Thoracic aorta (tissue), 2 donors: ENCODE measurements around the gene VPS29. TPM values are rescaled to one million over a fixed set of nuclear protein-coding genes. Genes with fewer than 3 reads are reported as not detected.
"Not testable (repeated sequence)": the region's sequence is repeated elsewhere in the genome, so short reads cannot be mapped to it uniquely, and the experiment has no call there.

Source experiments
- ATAC-seq: fragments of 150-250 bp; one replicate; pipeline ENCODE4 v1.8.0; 2017; ENCODE audit warnings: low read depth; ENCODE audit not compliant: insufficient number of reproducible peaks, low FRiP score
- DNase-seq: peaks from one replicate; pipeline ENCODE4 v3.0.0-alpha.2; 2020; ENCODE audit warnings: low spot score
- H3K27ac ChIP-seq, 2 donors: fragments of 200-600 bp; sonication (generic); 1 replicate in 1 of 2; 2 replicates in 1 of 2; pipeline ENCODE4 v1.5.1; 2016; ENCODE audit warnings: mild to moderate bottlenecking in 2 of 2, moderate library complexity in 2 of 2
- H3K27me3 ChIP-seq: fragments of 200-600 bp; sonication (generic); replicated peaks from 2 replicates; pipeline ENCODE4 v1.6.0; 2016; ENCODE audit warnings: mild to moderate bottlenecking; ENCODE audit not compliant: insufficient read depth
- H3K36me3 ChIP-seq: fragments of 200-600 bp; sonication (generic); one replicate; pipeline ENCODE4 v1.5.1; 2016
- H3K4me1 ChIP-seq, 2 donors: fragments of 200-600 bp; sonication (generic); 1 replicate in 1 of 2; 2 replicates in 1 of 2; pipeline versions ENCODE4 v1.5.1 to v1.6.0; 2016; ENCODE audit warnings: low read depth in 2 of 2, mild to moderate bottlenecking in 1 of 2; ENCODE audit not compliant: control insufficient read depth in 1 of 2
- H3K4me3 ChIP-seq: fragments of 200-600 bp; sonication (generic); 2 replicates; pipeline ENCODE4 v1.5.1; 2016; ENCODE audit warnings: mild to moderate bottlenecking
- H3K9me3 ChIP-seq: fragments of 200-600 bp; sonication (generic); 2 replicates; pipeline ENCODE4 v1.5.1; 2016
- total RNA-seq, 2 donors: library from RNA; depleted of rRNA; stranded (reverse); fragments of >200 nt; gene quantifications; one replicate each; pipeline versions ENCODE4 v1.1.0 to v1.2.3, GENCODE V29; 2016
- TF ChIP-seq, protein P1 (sequence below): fragments of 200-600 bp; sonication (generic); IDR thresholded peaks from one replicate; pipeline ENCODE4 v1.5.1; 2019; ENCODE audit warnings: antibody characterized with exemption

The VPS29 gene
- total RNA-seq, 2 donors from 2014 or later: 77.7 to 82.6 TPM

DNA sequence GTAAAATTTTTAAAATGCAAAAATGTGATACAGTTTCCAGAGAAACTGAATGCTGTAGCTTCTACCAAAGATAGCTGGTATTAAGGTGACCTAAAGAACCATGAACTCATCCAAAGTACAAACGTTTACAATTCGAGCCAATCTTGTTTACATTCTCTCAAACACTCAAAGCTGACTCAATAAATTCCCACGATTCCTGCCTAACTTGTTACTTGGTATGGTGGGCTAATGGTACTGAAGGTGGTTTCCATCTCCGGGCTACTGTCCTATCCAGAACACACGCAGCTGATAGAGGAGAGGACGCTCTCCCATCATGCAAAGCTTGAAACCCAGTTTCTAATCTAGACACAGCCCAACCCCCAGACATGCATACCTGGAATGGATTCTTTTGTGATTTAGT is 31.7 kb upstream of the VPS29 start:
- H3K27ac ChIP-seq: no peak overlapping the region
- DNase-seq (no peak), ATAC-seq (no peak)
- no peak overlapping the region for H3K4me3 ChIP-seq
- H3K4me1 ChIP-seq: peaks cover 14 to 41% of the 10 kb centered on the region in 2 donors
- H3K36me3 ChIP-seq: no peaks in the 10 kb centered on the region
- TF ChIP-seq, protein P1, sequence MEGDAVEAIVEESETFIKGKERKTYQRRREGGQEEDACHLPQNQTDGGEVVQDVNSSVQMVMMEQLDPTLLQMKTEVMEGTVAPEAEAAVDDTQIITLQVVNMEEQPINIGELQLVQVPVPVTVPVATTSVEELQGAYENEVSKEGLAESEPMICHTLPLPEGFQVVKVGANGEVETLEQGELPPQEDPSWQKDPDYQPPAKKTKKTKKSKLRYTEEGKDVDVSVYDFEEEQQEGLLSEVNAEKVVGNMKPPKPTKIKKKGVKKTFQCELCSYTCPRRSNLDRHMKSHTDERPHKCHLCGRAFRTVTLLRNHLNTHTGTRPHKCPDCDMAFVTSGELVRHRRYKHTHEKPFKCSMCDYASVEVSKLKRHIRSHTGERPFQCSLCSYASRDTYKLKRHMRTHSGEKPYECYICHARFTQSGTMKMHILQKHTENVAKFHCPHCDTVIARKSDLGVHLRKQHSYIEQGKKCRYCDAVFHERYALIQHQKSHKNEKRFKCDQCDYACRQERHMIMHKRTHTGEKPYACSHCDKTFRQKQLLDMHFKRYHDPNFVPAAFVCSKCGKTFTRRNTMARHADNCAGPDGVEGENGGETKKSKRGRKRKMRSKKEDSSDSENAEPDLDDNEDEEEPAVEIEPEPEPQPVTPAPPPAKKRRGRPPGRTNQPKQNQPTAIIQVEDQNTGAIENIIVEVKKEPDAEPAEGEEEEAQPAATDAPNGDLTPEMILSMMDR: no peak
- no peaks in the 10 kb centered on the region for H3K27me3 ChIP-seq
- no peaks in the 10 kb centered on the region for H3K9me3 ChIP-seq

DNA sequence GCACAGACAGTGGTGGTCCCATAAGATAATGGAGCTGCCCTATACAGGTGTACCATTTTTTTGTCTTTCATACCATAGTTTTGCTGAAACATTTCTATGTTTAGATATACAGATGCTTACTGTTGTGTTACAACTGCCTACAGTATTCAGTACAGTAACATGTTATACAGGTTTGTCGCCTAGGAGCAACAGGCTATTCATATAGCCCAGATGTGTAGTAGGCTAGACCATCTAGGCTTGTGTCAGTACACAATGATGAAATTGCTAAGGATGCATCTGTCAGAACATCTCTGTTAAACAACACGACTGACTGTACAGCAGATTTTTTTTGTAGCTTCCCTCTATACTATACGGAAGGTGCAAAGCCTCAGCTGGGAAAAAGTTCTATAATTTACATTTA is 30.7 kb upstream of the VPS29 start:
- ATAC-seq (no peak), DNase-seq (no peak)
- Histone ChIP-seq H3K9me3 (no peaks in the 10 kb centered on the region), H3K4me3 (no peak overlapping the region), H3K27ac (no peak overlapping the region), H3K27me3 (no peaks in the 10 kb centered on the region), H3K4me1 (peaks cover 10 to 33% of the 10 kb centered on the region in 2 donors), H3K36me3 (no peaks in the 10 kb centered on the region)
- TF ChIP-seq, protein P1: no peak

DNA sequence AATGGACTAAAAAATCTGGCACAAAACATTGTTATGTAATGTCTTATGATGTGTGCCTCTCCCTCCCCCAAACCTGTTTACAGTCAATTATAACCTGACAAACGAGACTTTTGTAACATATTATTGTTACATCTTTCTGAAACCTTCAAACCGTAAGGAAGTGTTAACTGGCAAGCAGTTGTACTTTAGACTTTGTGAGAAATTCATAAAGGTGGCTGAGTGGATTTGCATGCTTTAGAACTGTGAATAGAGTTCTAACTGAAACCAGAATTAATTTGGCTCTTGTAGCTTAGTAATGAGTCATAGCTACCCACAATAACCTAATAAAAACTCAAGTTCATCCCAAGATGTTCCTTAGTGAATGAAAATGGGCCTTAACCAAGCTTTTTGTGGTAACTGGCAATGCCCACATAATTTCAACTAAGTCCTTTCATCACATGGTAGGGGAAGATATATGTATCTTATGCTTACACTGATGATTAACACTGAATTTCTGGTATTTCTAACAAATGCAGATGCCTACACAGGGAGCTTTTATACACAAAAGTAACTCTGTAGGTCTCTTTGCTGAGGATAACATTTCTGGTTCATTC is 29.9 kb upstream of the VPS29 start:
- ATAC-seq: no peak
- no peaks in the 10 kb centered on the region for H3K36me3 ChIP-seq
- H3K4me3 ChIP-seq: no peak overlapping the region
- TF ChIP-seq, protein P1: no peak
- peaks cover 10 to 25% of the 10 kb centered on the region in 2 donors for H3K4me1 ChIP-seq
- no peaks in the 10 kb centered on the region for H3K27me3 ChIP-seq
- no peaks in the 10 kb centered on the region for H3K9me3 ChIP-seq
- no peak overlapping the region for H3K27ac ChIP-seq
- no peak for DNase-seq

DNA sequence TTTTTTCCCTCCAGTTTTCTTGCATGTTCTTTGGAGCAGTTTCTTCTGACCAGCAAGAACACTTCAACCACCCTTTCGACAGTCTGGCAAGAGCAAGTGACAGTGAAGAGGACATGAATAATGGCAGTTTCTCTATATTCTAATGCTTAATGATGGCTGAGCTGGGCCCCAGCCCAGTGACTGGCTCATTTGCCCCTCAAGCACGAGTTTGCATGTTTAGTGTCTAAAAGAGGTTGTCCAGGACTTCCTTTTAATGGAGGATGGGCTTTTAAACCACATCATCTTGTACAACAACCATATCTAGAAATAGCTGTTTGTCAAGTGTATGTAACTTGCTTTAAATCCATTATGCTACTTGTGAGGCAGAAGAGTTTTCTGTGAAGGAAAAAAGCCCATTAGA is 28.6 kb upstream of the VPS29 start:
- TF ChIP-seq, protein P1: no peak
- H3K36me3 ChIP-seq: no peaks in the 10 kb centered on the region
- H3K4me3 ChIP-seq: no peak overlapping the region
- H3K27ac ChIP-seq: no peak overlapping the region
- H3K4me1 ChIP-seq: peaks cover 10 to 14% of the 10 kb centered on the region in 2 donors
- H3K9me3 ChIP-seq: no peaks in the 10 kb centered on the region
- no peak for ATAC-seq
- H3K27me3 ChIP-seq: no peaks in the 10 kb centered on the region
- DNase-seq: no peak

DNA sequence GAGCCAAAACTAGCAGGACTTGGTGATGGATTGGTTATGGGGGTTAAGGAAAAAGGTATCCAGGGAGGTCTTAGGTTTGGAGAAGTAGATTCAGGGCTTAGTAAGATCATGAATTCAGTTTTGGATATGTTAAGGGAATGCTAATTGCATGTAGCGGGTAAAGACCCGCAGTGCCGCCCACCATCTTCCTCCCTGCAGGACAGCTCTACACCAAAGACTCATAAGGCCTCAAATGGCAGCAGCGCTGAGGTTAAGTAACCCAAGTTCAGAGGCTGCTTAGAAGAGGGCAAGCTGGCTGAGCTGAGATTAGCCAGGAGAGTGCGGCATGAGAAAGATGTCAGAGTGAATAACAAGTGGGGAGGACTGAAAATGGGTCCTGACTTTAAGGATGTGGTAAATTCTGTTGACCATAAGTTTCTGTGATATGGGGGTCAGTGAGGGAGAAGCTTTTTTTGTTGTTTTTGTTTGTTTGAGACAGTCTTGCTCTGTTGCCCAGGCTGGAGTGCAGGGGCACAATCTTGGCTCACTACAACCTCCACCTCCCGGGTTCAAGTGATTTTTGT is 26.4 kb upstream of the VPS29 start:
- Histone ChIP-seq H3K36me3 (no peaks in the 10 kb centered on the region), H3K4me1 (peaks cover 10 to 14% of the 10 kb centered on the region in 2 donors), H3K9me3 (no peaks in the 10 kb centered on the region), H3K4me3 (no peak overlapping the region), H3K27me3 (no peaks in the 10 kb centered on the region), H3K27ac (no peak overlapping the region)
- TF ChIP-seq, protein P1: no peak
- DNase-seq (no peak), ATAC-seq (no peak)

DNA sequence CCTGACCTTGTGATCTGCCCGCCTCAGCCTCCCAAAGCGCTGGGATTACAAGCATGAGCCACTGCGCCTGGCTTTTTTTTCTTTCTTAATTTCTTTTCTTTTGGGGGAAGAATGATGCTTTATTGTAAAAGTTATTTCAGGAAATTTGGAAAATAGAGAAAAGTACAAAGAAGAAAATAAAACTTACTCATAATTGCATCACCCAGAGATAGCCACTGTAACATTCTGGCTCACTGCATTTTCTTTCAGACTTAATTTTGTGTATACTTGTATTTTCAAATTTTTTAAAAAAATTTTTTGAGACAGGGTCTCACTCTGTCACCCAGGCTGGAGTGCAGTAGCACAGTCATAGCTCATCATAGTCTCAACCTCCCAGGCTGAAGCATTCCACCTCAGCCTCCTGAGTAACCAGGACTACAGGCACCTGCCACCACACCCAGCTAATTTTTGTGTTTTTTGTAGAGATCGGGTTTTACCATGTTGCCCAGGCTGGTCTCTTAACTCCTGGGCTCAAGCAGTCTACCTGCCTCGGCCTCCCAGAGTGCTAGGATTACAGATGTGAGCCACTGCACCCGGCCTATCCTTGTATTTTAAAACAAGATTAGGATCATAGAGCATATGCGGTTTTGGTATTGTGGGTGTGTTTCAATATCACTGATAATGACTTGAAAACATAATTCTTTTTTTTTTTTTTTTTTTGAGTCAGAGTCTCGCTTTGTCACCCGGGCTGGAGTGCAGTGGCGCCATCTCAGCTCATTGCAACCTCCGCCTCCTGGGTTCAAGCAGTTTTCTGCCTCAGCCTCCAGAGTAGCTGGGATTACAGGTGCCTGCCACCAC is 19.2 kb upstream of the VPS29 start:
- H3K4me3 ChIP-seq, H3K36me3 ChIP-seq, H3K27me3 ChIP-seq, DNase-seq, H3K4me1 ChIP-seq, H3K27ac ChIP-seq, H3K9me3 ChIP-seq, ATAC-seq: not testable (repeated sequence)

DNA sequence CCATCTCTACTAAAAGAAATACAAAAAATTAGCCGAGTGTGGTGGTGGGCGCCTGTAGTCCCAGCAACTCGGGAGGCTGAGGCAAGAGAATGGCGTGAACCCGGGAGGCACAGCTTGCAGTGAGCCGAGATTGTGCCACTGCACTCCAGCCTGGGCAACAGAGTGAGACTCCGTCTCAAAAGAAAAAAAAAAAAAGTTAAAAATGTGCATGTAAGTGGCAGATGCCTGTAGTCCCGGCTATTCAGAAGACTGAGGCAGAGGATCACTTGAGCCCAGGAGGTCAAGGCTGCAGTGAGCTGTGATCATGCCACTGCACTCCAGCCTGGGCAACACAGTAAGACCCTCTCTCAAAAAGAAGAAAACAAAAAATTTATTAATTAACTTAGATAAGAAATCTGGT is 16.1 kb upstream of the VPS29 start:
- not testable (repeated sequence) for H3K4me1 ChIP-seq, H3K4me3 ChIP-seq, H3K9me3 ChIP-seq, ATAC-seq, DNase-seq, H3K27me3 ChIP-seq, H3K27ac ChIP-seq, H3K36me3 ChIP-seq
